Right forelimb (tissue), 1 donor: ENCODE data around the gene TRIO.

ENCODE experiments used
- DNase-seq: peaks from one replicate; pipeline ENCODE4 v3.0.0-alpha.2; 2018

The TRIO gene

GRCh38 chr5:14211818-14212803, 69.0 kb downstream of the TRIO start:
- no peak for DNase-seq

- no peak for DNase-seq
Observed at GRCh38 chr5:14212838-14213237, 69.7 kb downstream of the TRIO start.

GRCh38 chr5:14213253-14213652, 70.1 kb downstream of the TRIO start:
- no peak for DNase-seq

- DNase-seq, result no peak
Observed at GRCh38 chr5:14213813-14214585, 70.9 kb downstream of the TRIO start.

GRCh38 chr5:14215901-14216300, 72.8 kb downstream of the TRIO start:
- DNase-seq, result no peak

- DNase-seq, result no peak
Observed at GRCh38 chr5:14216372-14216771, 73.2 kb downstream of the TRIO start.

- no peak for DNase-seq
Observed at GRCh38 chr5:14216902-14217301, 73.8 kb downstream of the TRIO start.

GRCh38 chr5:14217587-14217986, 74.4 kb downstream of the TRIO start:
- no peak for DNase-seq

GRCh38 chr5:14218011-14218410, 74.9 kb downstream of the TRIO start:
- DNase-seq, result no peak

GRCh38 chr5:14218480-14218879, 75.3 kb downstream of the TRIO start:
- no peak for DNase-seq

- no peak for DNase-seq
Observed at GRCh38 chr5:14218897-14219573, 75.9 kb downstream of the TRIO start.

GRCh38 chr5:14219800-14220512, 76.8 kb downstream of the TRIO start:
- DNase-seq, result no peak

GRCh38 chr5:14220642-14221041, 77.5 kb downstream of the TRIO start:
- DNase-seq, result no peak

GRCh38 chr5:14221732-14222131, 78.6 kb downstream of the TRIO start:
- DNase-seq, result no peak

- DNase-seq, result no peak
Observed at GRCh38 chr5:14222206-14222605, 79.1 kb downstream of the TRIO start.

GRCh38 chr5:14223372-14223771, 80.2 kb downstream of the TRIO start:
- DNase-seq, result no peak

GRCh38 chr5:14225173-14225834, 82.2 kb downstream of the TRIO start:
- no peak for DNase-seq

- no peak for DNase-seq
Observed at GRCh38 chr5:14226149-14226548, 83.0 kb downstream of the TRIO start.

GRCh38 chr5:14226554-14226953, 83.4 kb downstream of the TRIO start:
- no peak for DNase-seq

GRCh38 chr5:14226992-14227391, 83.8 kb downstream of the TRIO start:
- DNase-seq, result no peak

- no peak for DNase-seq
Observed at GRCh38 chr5:14227513-14227912, 84.4 kb downstream of the TRIO start.

- no peak for DNase-seq
Observed at GRCh38 chr5:14228219-14228618, 85.1 kb downstream of the TRIO start.
